Memory B cell (primary cell): ENCODE measurements around the gene FOLR2.
A peak's percentile ranks its signal among the peaks of the same experiment; 100 is the strongest.

Experiments
- ATAC-seq: fragments of 150-1000 bp; cut with Tn5 transposase; 2 replicates; pipeline ENCODE4 v1.10.0; 2021; ENCODE audit warnings: low read depth, mild to moderate bottlenecking, moderate library complexity
- DNase-seq, 2 donors: peaks; one replicate each; pipeline ENCODE4 v3.0.0; 2022; ENCODE audit warnings: low spot score in 2 of 2
- H3K27ac Mint-ChIP-seq: one replicate; pipeline ENCODE4 v1.8.0; 2022; ENCODE audit warnings: mild to moderate bottlenecking, moderate library complexity, mixed read lengths
- H3K27me3 Mint-ChIP-seq: one replicate; pipeline ENCODE4 v1.8.0; 2022; ENCODE audit warnings: mixed read lengths
- H3K36me3 Mint-ChIP-seq: one replicate; pipeline ENCODE4 v1.8.0; 2022; ENCODE audit warnings: mild to moderate bottlenecking, mixed read lengths
- H3K4me1 Mint-ChIP-seq: one replicate; pipeline ENCODE4 v1.8.0; 2022; ENCODE audit warnings: mixed read lengths
- H3K4me3 Mint-ChIP-seq: one replicate; pipeline ENCODE4 v1.8.0; 2022; ENCODE audit warnings: mild to moderate bottlenecking, moderate library complexity, mixed read lengths
- H3K9me3 Mint-ChIP-seq: one replicate; pipeline ENCODE4 v1.8.0; 2022; ENCODE audit warnings: mixed read lengths

The FOLR2 gene

GRCh38 chr11:72238492-72239312, 22.1 kb downstream of the FOLR2 start:
- no peak overlapping the region for H3K27ac Mint-ChIP-seq
- peaks cover 30% of the 10 kb centered on the region for H3K4me1 Mint-ChIP-seq
- H3K4me3 Mint-ChIP-seq = peak overlapping the region; percentile 25
- H3K36me3 Mint-ChIP-seq = peaks cover 13% of the 10 kb centered on the region
- peaks cover 28% of the 10 kb centered on the region for H3K27me3 Mint-ChIP-seq
- ATAC-seq (no peak), DNase-seq (no peak)
- peaks cover 2% of the 10 kb centered on the region for H3K9me3 Mint-ChIP-seq

- peaks cover 28% of the 10 kb centered on the region for H3K27me3 Mint-ChIP-seq
- H3K4me1 Mint-ChIP-seq = peaks cover 25% of the 10 kb centered on the region
- peak overlapping the region; percentile 81 for H3K4me3 Mint-ChIP-seq
- peaks cover 10% of the 10 kb centered on the region for H3K36me3 Mint-ChIP-seq
- DNase-seq = no peak
- peaks cover 2% of the 10 kb centered on the region for H3K9me3 Mint-ChIP-seq
- H3K27ac Mint-ChIP-seq = no peak overlapping the region
- peak; percentile 7 for ATAC-seq
These were observed 22.8 kb downstream of the FOLR2 start for GRCh38 chr11:72239313-72239848.

GRCh38 chr11:72239849-72240460, 23.4 kb downstream of the FOLR2 start:
- Mint-ChIP-seq H3K27ac (no peak overlapping the region), H3K36me3 (peaks cover 8% of the 10 kb centered on the region), H3K27me3 (peaks cover 33% of the 10 kb centered on the region), H3K9me3 (peaks cover 2% of the 10 kb centered on the region), H3K4me3 (peak overlapping the region; percentile 78), H3K4me1 (peaks cover 27% of the 10 kb centered on the region)
- ATAC-seq (peak; percentile 13), DNase-seq (no peak)

GRCh38 chr11:72240461-72241290, 24.1 kb downstream of the FOLR2 start:
- ATAC-seq (peak; percentile 36), DNase-seq (no peak)
- peaks cover 8% of the 10 kb centered on the region for H3K36me3 Mint-ChIP-seq
- H3K27ac Mint-ChIP-seq = no peak overlapping the region
- H3K4me3 Mint-ChIP-seq = peak overlapping the region; percentile 78
- H3K9me3 Mint-ChIP-seq = peaks cover 2% of the 10 kb centered on the region
- peaks cover 33% of the 10 kb centered on the region for H3K27me3 Mint-ChIP-seq
- peaks cover 27% of the 10 kb centered on the region for H3K4me1 Mint-ChIP-seq

- DNase-seq = no peak
- Mint-ChIP-seq H3K4me1 (peaks cover 27% of the 10 kb centered on the region), H3K27ac (no peak overlapping the region), H3K4me3 (peak overlapping the region; percentile 47), H3K9me3 (peaks cover 2% of the 10 kb centered on the region), H3K36me3 (peaks cover 8% of the 10 kb centered on the region), H3K27me3 (peaks cover 33% of the 10 kb centered on the region)
- ATAC-seq = no peak
These were observed 24.7 kb downstream of the FOLR2 start for GRCh38 chr11:72241291-72241781.

- H3K9me3 Mint-ChIP-seq = peaks cover 2% of the 10 kb centered on the region
- no peak overlapping the region for H3K27ac Mint-ChIP-seq
- H3K36me3 Mint-ChIP-seq = peaks cover 6% of the 10 kb centered on the region
- no peak for ATAC-seq
- H3K27me3 Mint-ChIP-seq = peaks cover 33% of the 10 kb centered on the region
- H3K4me1 Mint-ChIP-seq = peaks cover 27% of the 10 kb centered on the region
- no peak overlapping the region for H3K4me3 Mint-ChIP-seq
- DNase-seq = no peak
These were observed 25.5 kb downstream of the FOLR2 start for GRCh38 chr11:72242141-72242540.

- no peak overlapping the region for H3K27ac Mint-ChIP-seq
- DNase-seq (no peak), ATAC-seq (no peak)
- peaks cover 27% of the 10 kb centered on the region for H3K4me1 Mint-ChIP-seq
- no peak overlapping the region for H3K4me3 Mint-ChIP-seq
- peaks cover 2% of the 10 kb centered on the region for H3K9me3 Mint-ChIP-seq
- peaks cover 6% of the 10 kb centered on the region for H3K36me3 Mint-ChIP-seq
- H3K27me3 Mint-ChIP-seq = peaks cover 33% of the 10 kb centered on the region
These were observed 26.8 kb downstream of the FOLR2 start for GRCh38 chr11:72243173-72244059.

GRCh38 chr11:72244060-72244360, 27.4 kb downstream of the FOLR2 start, which contains the start of gene PHOX2A:
TSS of gene PHOX2A (minus strand) at chr11:72244176. CDS start at chr11:72244004, 172 bp downstream.
- H3K9me3 Mint-ChIP-seq = peaks cover 2% of the 10 kb centered on the region
- peak within 1 kb of the TSS; percentile 15 for H3K4me3 Mint-ChIP-seq
- DNase-seq = no peak
- H3K27ac Mint-ChIP-seq = no peak within 1 kb of the TSS
- peaks cover 33% of the 10 kb centered on the region for H3K27me3 Mint-ChIP-seq
- no peak for ATAC-seq
- peaks cover 6% of the 10 kb centered on the region for H3K36me3 Mint-ChIP-seq
- peaks cover 27% of the 10 kb centered on the region for H3K4me1 Mint-ChIP-seq

- DNase-seq (no peak), ATAC-seq (no peak)
- peaks cover 24% of the 10 kb centered on the region for H3K4me1 Mint-ChIP-seq
- peaks cover 6% of the 10 kb centered on the region for H3K36me3 Mint-ChIP-seq
- peaks cover 31% of the 10 kb centered on the region for H3K27me3 Mint-ChIP-seq
- H3K27ac Mint-ChIP-seq = no peak overlapping the region
- H3K4me3 Mint-ChIP-seq = peak overlapping the region; percentile 15
- H3K9me3 Mint-ChIP-seq = peaks cover 2% of the 10 kb centered on the region
These were observed 28.0 kb downstream of the FOLR2 start for GRCh38 chr11:72244361-72245262.

GRCh38 chr11:72245263-72245816, 28.7 kb downstream of the FOLR2 start:
- Mint-ChIP-seq H3K36me3 (peaks cover 6% of the 10 kb centered on the region), H3K9me3 (peaks cover 2% of the 10 kb centered on the region), H3K4me1 (peaks cover 22% of the 10 kb centered on the region), H3K27ac (no peak overlapping the region), H3K4me3 (no peak overlapping the region), H3K27me3 (peaks cover 30% of the 10 kb centered on the region)
- peak; percentile 39 for ATAC-seq
- DNase-seq = no peak

- DNase-seq = no peak
- peaks cover 4% of the 10 kb centered on the region for H3K36me3 Mint-ChIP-seq
- ATAC-seq = no peak
- H3K4me3 Mint-ChIP-seq = no peak overlapping the region
- no peaks in the 10 kb centered on the region for H3K9me3 Mint-ChIP-seq
- H3K27ac Mint-ChIP-seq = no peak overlapping the region
- H3K27me3 Mint-ChIP-seq = peaks cover 17% of the 10 kb centered on the region
- peaks cover 9% of the 10 kb centered on the region for H3K4me1 Mint-ChIP-seq
These were observed 31.0 kb downstream of the FOLR2 start for GRCh38 chr11:72247584-72247983.

- no peaks in the 10 kb centered on the region for H3K36me3 Mint-ChIP-seq
- no peak overlapping the region for H3K27ac Mint-ChIP-seq
- no peak for ATAC-seq
- H3K27me3 Mint-ChIP-seq = peaks cover 5% of the 10 kb centered on the region
- no peak overlapping the region for H3K4me3 Mint-ChIP-seq
- H3K4me1 Mint-ChIP-seq = peaks cover 3% of the 10 kb centered on the region
- H3K9me3 Mint-ChIP-seq = no peaks in the 10 kb centered on the region
- no peak for DNase-seq
These were observed 33.4 kb downstream of the FOLR2 start for GRCh38 chr11:72249961-72250360.
